ENCODE measurements around the gene PRR14. TPM values are rescaled to one million over a fixed set of nuclear protein-coding genes. Genes with fewer than 3 reads are reported as not detected.

Gene PRR14
- total and polyA plus RNA-seq, 4 donors, result 7.5 to 13.5 (median 8.9) TPM

DNA sequence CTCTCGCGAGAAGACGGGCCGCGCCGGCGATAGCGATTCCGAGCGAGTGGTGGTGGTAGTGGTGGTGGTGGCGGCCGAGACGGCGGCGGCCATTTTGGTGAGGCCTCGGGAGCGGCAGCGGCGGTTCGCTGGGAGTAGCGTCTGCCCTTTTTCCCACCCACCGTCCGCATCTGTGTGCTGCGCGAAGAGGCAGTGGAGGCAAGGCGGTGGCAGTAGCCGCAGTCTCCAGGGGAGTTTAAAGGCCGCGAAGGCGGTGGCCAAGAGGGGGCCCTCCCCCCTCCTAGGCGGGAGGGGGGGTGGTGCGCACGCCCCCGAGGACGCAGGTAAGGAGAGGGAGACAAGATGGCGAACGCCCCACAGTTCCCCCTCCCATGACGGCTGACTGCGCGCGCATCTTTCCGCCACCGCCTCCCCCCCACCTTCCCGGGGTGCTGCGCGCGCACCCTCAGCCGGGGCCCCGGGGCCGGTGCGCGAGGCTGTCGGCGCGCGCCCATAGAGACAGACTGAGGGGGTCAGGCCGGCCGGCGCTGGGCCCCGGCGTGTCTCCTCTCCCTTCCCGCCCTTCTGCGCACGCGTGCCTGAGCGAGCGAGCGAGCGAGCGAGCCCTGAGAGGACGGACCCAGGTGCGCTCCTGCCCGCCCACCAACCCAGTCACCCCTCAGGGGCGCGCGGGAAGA is 47.5 kb downstream of the PRR14 start:
- peak; percentile 97 for DNase-seq (ENCODE audit: low spot score)
- TF ChIP-seq SP1 (IDR thresholded peaks at IDR 0.05) (peak; percentile 60), FOXA1 (IDR thresholded peaks at IDR 0.05) (no peak), TAF1 (conservative IDR thresholded peaks at IDR 0.05) (peak; percentile 70), NR2F2 (IDR thresholded peaks at IDR 0.05) (peak; percentile 9), FOXA2 (IDR thresholded peaks at IDR 0.05) (no peak), RXRA (IDR thresholded peaks at IDR 0.05) (peak in 1 of 2 donors; percentile 40), HNF4A (conservative IDR thresholded peaks at IDR 0.05) (peak in 1 of 2 donors; percentile 21), JUND (IDR thresholded peaks at IDR 0.05) (no peak), GABPA (IDR thresholded peaks at IDR 0.05 in 1 of 2, conservative IDR thresholded peaks at IDR 0.05 in 1 of 2) (peak in 1 of 2 donors; percentile 61), EGR1 (IDR thresholded peaks at IDR 0.05; ENCODE audit: low read depth in 2 of 2) (peak in 1 of 2 donors; percentile 46), RAD21 (IDR thresholded peaks at IDR 0.05) (no peak), YY1 (IDR thresholded peaks at IDR 0.05) (peak; percentile 99), HNF4G (IDR thresholded peaks at IDR 0.05) (no peak)
- TF ChIP-seq, protein P1, sequence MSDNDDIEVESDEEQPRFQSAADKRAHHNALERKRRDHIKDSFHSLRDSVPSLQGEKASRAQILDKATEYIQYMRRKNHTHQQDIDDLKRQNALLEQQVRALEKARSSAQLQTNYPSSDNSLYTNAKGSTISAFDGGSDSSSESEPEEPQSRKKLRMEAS (IDR thresholded peaks at IDR 0.05), result no peak
- TF ChIP-seq, protein P2, sequence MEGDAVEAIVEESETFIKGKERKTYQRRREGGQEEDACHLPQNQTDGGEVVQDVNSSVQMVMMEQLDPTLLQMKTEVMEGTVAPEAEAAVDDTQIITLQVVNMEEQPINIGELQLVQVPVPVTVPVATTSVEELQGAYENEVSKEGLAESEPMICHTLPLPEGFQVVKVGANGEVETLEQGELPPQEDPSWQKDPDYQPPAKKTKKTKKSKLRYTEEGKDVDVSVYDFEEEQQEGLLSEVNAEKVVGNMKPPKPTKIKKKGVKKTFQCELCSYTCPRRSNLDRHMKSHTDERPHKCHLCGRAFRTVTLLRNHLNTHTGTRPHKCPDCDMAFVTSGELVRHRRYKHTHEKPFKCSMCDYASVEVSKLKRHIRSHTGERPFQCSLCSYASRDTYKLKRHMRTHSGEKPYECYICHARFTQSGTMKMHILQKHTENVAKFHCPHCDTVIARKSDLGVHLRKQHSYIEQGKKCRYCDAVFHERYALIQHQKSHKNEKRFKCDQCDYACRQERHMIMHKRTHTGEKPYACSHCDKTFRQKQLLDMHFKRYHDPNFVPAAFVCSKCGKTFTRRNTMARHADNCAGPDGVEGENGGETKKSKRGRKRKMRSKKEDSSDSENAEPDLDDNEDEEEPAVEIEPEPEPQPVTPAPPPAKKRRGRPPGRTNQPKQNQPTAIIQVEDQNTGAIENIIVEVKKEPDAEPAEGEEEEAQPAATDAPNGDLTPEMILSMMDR (IDR thresholded peaks at IDR 0.05; ENCODE audit: low read depth, low read length, missing input control), result no peak
- TF ChIP-seq, protein P3, sequence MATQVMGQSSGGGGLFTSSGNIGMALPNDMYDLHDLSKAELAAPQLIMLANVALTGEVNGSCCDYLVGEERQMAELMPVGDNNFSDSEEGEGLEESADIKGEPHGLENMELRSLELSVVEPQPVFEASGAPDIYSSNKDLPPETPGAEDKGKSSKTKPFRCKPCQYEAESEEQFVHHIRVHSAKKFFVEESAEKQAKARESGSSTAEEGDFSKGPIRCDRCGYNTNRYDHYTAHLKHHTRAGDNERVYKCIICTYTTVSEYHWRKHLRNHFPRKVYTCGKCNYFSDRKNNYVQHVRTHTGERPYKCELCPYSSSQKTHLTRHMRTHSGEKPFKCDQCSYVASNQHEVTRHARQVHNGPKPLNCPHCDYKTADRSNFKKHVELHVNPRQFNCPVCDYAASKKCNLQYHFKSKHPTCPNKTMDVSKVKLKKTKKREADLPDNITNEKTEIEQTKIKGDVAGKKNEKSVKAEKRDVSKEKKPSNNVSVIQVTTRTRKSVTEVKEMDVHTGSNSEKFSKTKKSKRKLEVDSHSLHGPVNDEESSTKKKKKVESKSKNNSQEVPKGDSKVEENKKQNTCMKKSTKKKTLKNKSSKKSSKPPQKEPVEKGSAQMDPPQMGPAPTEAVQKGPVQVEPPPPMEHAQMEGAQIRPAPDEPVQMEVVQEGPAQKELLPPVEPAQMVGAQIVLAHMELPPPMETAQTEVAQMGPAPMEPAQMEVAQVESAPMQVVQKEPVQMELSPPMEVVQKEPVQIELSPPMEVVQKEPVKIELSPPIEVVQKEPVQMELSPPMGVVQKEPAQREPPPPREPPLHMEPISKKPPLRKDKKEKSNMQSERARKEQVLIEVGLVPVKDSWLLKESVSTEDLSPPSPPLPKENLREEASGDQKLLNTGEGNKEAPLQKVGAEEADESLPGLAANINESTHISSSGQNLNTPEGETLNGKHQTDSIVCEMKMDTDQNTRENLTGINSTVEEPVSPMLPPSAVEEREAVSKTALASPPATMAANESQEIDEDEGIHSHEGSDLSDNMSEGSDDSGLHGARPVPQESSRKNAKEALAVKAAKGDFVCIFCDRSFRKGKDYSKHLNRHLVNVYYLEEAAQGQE (IDR thresholded peaks at IDR 0.05), result peak; percentile 89
- TF ChIP-seq, protein P4, sequence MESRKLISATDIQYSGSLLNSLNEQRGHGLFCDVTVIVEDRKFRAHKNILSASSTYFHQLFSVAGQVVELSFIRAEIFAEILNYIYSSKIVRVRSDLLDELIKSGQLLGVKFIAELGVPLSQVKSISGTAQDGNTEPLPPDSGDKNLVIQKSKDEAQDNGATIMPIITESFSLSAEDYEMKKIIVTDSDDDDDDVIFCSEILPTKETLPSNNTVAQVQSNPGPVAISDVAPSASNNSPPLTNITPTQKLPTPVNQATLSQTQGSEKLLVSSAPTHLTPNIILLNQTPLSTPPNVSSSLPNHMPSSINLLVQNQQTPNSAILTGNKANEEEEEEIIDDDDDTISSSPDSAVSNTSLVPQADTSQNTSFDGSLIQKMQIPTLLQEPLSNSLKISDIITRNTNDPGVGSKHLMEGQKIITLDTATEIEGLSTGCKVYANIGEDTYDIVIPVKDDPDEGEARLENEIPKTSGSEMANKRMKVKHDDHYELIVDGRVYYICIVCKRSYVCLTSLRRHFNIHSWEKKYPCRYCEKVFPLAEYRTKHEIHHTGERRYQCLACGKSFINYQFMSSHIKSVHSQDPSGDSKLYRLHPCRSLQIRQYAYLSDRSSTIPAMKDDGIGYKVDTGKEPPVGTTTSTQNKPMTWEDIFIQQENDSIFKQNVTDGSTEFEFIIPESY (IDR thresholded peaks at IDR 0.05), result peak; percentile 100
- TF ChIP-seq, protein P5, sequence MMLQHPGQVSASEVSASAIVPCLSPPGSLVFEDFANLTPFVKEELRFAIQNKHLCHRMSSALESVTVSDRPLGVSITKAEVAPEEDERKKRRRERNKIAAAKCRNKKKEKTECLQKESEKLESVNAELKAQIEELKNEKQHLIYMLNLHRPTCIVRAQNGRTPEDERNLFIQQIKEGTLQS (IDR thresholded peaks at IDR 0.05), result no peak
- Histone ChIP-seq H3K27ac (ENCODE audit: low read depth in 1 of 2, low read length in 2 of 2) (peak overlapping the region; percentile 100), H3K4me3 (ENCODE audit: low read depth in 1 of 3, low read length in 3 of 3) (peak overlapping the region; percentile 60 to 82 (median 81)), H3K9me3 (ENCODE audit: control insufficient read depth in 4 of 4, low read length in 3 of 4) (no peaks in the 10 kb centered on the region), H3K9ac (ENCODE audit: low read depth in 1 of 2, low read length in 2 of 2) (peak overlapping the region; percentile 83 to 91), H3K36me3 (ENCODE audit: control insufficient read depth in 4 of 4, insufficient read depth in 3 of 4, low read depth in 1 of 4, low read length in 3 of 4) (peaks cover 3 to 16% (median 10%) of the 10 kb centered on the region in 4 donors), H3K4me1 (ENCODE audit: control insufficient read depth in 4 of 4, insufficient read depth in 4 of 4, low read length in 3 of 4) (peaks cover 0 to 24% (median 21%) of the 10 kb centered on the region in 4 donors), H3K27me3 (ENCODE audit: control insufficient read depth in 4 of 4, insufficient read depth in 4 of 4, low read length in 3 of 4) (no peaks in the 10 kb centered on the region)
- 1% methylated on average over 76 of the region's 76 CpGs for WGBS
